ENCODE data around the gene UNKL.

Gene UNKL

GRCh38 chr16:1356061-1356900 lies 58.2 kb downstream of the UNKL start:
- in situ Hi-C loops (cut with MboI; ENCODE audit: low sequenced_read_pairs) = no loop called here

GRCh38 chr16:1355591-1355990 lies 58.9 kb downstream of the UNKL start:
- in situ Hi-C loops (cut with MboI; ENCODE audit: low sequenced_read_pairs) = no loop called here

GRCh38 chr16:1354815-1355540 lies 59.5 kb downstream of the UNKL start:
- in situ Hi-C loops (cut with MboI; ENCODE audit: low sequenced_read_pairs) = no loop called here

GRCh38 chr16:1351582-1352362 lies 62.7 kb downstream of the UNKL start, which contains the start of the genes GNPTG and TSR3:
GNPTG (plus strand) TSS chr16:1351931; CDS start chr16:1351966, 35 bp downstream.
TSR3 (minus strand) TSS chr16:1351878; CDS start chr16:1351804, 74 bp downstream.
- in situ Hi-C loops (cut with MboI; ENCODE audit: low sequenced_read_pairs) = no loop called here

- in situ Hi-C loops (cut with MboI; ENCODE audit: low sequenced_read_pairs) = no loop called here
These were observed 63.3 kb downstream of the UNKL start for GRCh38 chr16:1351215-1351581.

- in situ Hi-C loops (cut with MboI; ENCODE audit: low sequenced_read_pairs) = no loop called here
These were observed 63.8 kb downstream of the UNKL start for GRCh38 chr16:1350691-1351090.

- in situ Hi-C loops (cut with MboI; ENCODE audit: low sequenced_read_pairs) = no loop called here
These were observed 64.6 kb downstream of the UNKL start for GRCh38 chr16:1349951-1350350.

- in situ Hi-C loops (cut with MboI; ENCODE audit: low sequenced_read_pairs) = no loop called here
These were observed 65.2 kb downstream of the UNKL start for GRCh38 chr16:1349351-1349750.

- in situ Hi-C loops (cut with MboI; ENCODE audit: low sequenced_read_pairs) = no loop called here
These were observed 65.6 kb downstream of the UNKL start for GRCh38 chr16:1348926-1349325.

- in situ Hi-C loops (cut with MboI; ENCODE audit: low sequenced_read_pairs) = no loop called here
These were observed 66.1 kb downstream of the UNKL start for GRCh38 chr16:1348441-1348840.

- in situ Hi-C loops (cut with MboI; ENCODE audit: low sequenced_read_pairs) = no loop called here
These were observed 66.5 kb downstream of the UNKL start for GRCh38 chr16:1347962-1348361.

- in situ Hi-C loops (cut with MboI; ENCODE audit: low sequenced_read_pairs) = no loop called here
These were observed 67.1 kb downstream of the UNKL start for GRCh38 chr16:1347286-1347855.

GRCh38 chr16:1346422-1347285 lies 67.8 kb downstream of the UNKL start:
- in situ Hi-C loops (cut with MboI; ENCODE audit: low sequenced_read_pairs) = no loop called here

- in situ Hi-C loops (cut with MboI; ENCODE audit: low sequenced_read_pairs) = no loop called here
These were observed 68.7 kb downstream of the UNKL start for GRCh38 chr16:1345651-1346421.

- in situ Hi-C loops (cut with MboI; ENCODE audit: low sequenced_read_pairs) = no loop called here
These were observed 69.4 kb downstream of the UNKL start for GRCh38 chr16:1345087-1345486.

- in situ Hi-C loops (cut with MboI; ENCODE audit: low sequenced_read_pairs) = no loop called here
These were observed 70.0 kb downstream of the UNKL start for GRCh38 chr16:1344499-1344898.

- in situ Hi-C loops (cut with MboI; ENCODE audit: low sequenced_read_pairs) = no loop called here
These were observed 70.9 kb downstream of the UNKL start for GRCh38 chr16:1343428-1344242.
